HepG2 (cell line): ENCODE results near the gene MDM4. TPM values are rescaled to one million over a fixed set of nuclear protein-coding genes. Genes with fewer than 3 reads are reported as not detected.

Source experiments
- CREB1 ChIP-seq, 2 experiments: fragments of 450-650 bp in 1 of 2; IDR thresholded peaks; 2 replicates each; pipeline ENCODE4 v1.6.1; 2016 to 2017; ENCODE audit warnings: control low read depth in 1 of 2, mild to moderate bottlenecking in 1 of 2, missing compliant biosample characterization in 1 of 2, missing genetic modification characterization in 1 of 2
- DDIT3 ChIP-seq: sonication (generic); formaldehyde crosslinking; IDR thresholded peaks from 2 replicates; pipeline ENCODE4 v1.4.0; 2020; ENCODE audit warnings: mild to moderate bottlenecking, missing genetic modification reagents
- FOSL2 ChIP-seq: sonication (generic); formaldehyde crosslinking; IDR thresholded peaks from 2 replicates; pipeline ENCODE4 v1.4.0; 2020; ENCODE audit warnings: missing genetic modification reagents
- IKZF4 ChIP-seq: sonication (generic); formaldehyde crosslinking; IDR thresholded peaks from 2 replicates; pipeline ENCODE4 v1.5.1; 2020; ENCODE audit warnings: borderline replicate concordance, mild to moderate bottlenecking, low read depth, missing genetic modification reagents; ENCODE audit errors: not compliant biosample characterization
- JUNB ChIP-seq: sonication (generic); formaldehyde crosslinking; IDR thresholded peaks from 2 replicates; pipeline ENCODE4 v1.8.0; 2022; ENCODE audit warnings: missing genetic modification reagents, mild to moderate bottlenecking, borderline replicate concordance
- NFYC ChIP-seq: IDR thresholded peaks from 2 replicates; pipeline ENCODE4 v1.6.1; 2016; ENCODE audit warnings: missing genetic modification reagents, missing compliant biosample characterization
- PAF1 ChIP-seq: IDR thresholded peaks from 2 replicates; pipeline ENCODE4 v1.6.1; 2016; ENCODE audit warnings: missing genetic modification reagents, missing compliant biosample characterization
- TEAD2 ChIP-seq: sonication (generic); formaldehyde crosslinking; IDR thresholded peaks from 2 replicates; pipeline ENCODE4 v1.9.0; 2021; ENCODE audit warnings: missing genetic modification reagents
- THYN1 ChIP-seq: sonication (generic); formaldehyde crosslinking; IDR thresholded peaks from 2 replicates; pipeline ENCODE4 v1.8.1; 2023; ENCODE audit warnings: low read depth, mild to moderate bottlenecking, moderate library complexity, missing genetic modification reagents, borderline replicate concordance
- UBTF ChIP-seq: sonication (generic); formaldehyde crosslinking; IDR thresholded peaks from 2 replicates; pipeline ENCODE4 v1.4.0; 2020; ENCODE audit warnings: mild to moderate bottlenecking, missing genetic modification reagents
- ZBTB37 ChIP-seq: sonication (generic); formaldehyde crosslinking; IDR thresholded peaks from 2 replicates; pipeline ENCODE4 v1.4.0; 2020; ENCODE audit warnings: mild to moderate bottlenecking, missing genetic modification reagents
- ZIK1 ChIP-seq: sonication (generic); formaldehyde crosslinking; IDR thresholded peaks from 2 replicates; pipeline ENCODE4 v1.5.0; 2020; ENCODE audit warnings: mild to moderate bottlenecking, low read depth, missing genetic modification reagents, borderline replicate concordance
- ZNF280D ChIP-seq: sonication (generic); formaldehyde crosslinking; IDR thresholded peaks from 2 replicates; pipeline ENCODE4 v1.5.1; 2020; ENCODE audit warnings: mild to moderate bottlenecking, missing genetic modification reagents
- ZNF484 ChIP-seq: sonication (generic); formaldehyde crosslinking; IDR thresholded peaks from 2 replicates; pipeline ENCODE4 v1.5.1; 2020; ENCODE audit warnings: mild to moderate bottlenecking, low read depth, missing genetic modification reagents, borderline replicate concordance
- ZNF747 ChIP-seq: sonication (generic); formaldehyde crosslinking; IDR thresholded peaks from 2 replicates; pipeline ENCODE4 v1.8.1; 2023; ENCODE audit warnings: missing genetic modification reagents, mild to moderate bottlenecking, borderline replicate concordance
- ZSCAN31 ChIP-seq: sonication (generic); formaldehyde crosslinking; IDR thresholded peaks from 2 replicates; pipeline ENCODE4 v1.5.0; 2020; ENCODE audit warnings: low read depth, mild to moderate bottlenecking, missing genetic modification reagents
- polyA plus RNA-seq, 8 experiments: library from polyadenylated mRNA; depleted of rRNA in 3 of 8; stranded (reverse) in 7 of 8; unstranded in 1 of 8; fragments of >200 nt; fragmentation: Illumina TruSeq in 4 of 8; extraction: Trizol in 4 of 8; gene quantifications; 2 replicates each; pipeline versions ENCODE4 v1.2.1 to v1.2.3, GENCODE V29; 2011 to 2016; ENCODE audit warnings: low read depth in 4 of 8, missing spikeins in 1 of 8, mixed read lengths in 1 of 8; ENCODE audit not compliant: insufficient read depth in 1 of 8
- total RNA-seq, 5 experiments: library from RNA; depleted of rRNA; stranded (reverse); fragments of >200 nt; fragmentation: Illumina TruSeq; extraction: Trizol; gene quantifications; 2 replicates each; pipeline ENCODE4 v1.2.3, GENCODE V29; 2016; ENCODE audit warnings: low read depth in 1 of 5
- TF ChIP-seq, protein P1 (sequence below): sonication (generic); formaldehyde crosslinking; IDR thresholded peaks from 2 replicates; pipeline ENCODE4 v1.5.0; 2020; ENCODE audit warnings: mild to moderate bottlenecking, missing genetic modification reagents

Gene MDM4
- total and polyA plus RNA-seq, 2 of the 13 experiments (the other 11 are each of a cell fraction or from before 2014, with no cell fraction given), result 14.9 to 19.0 TPM

- TF ChIP-seq UBTF (CRISPR knock-in tag) (peak; percentile 83), DDIT3 (CRISPR knock-in tag) (no peak), JUNB (CRISPR knock-in tag) (no peak), ZSCAN31 (CRISPR knock-in tag) (peak; percentile 79), ZNF747 (CRISPR knock-in tag) (0 out of 2 replicates have a peak, but pooled peaks have one; percentile 72), ZNF280D (CRISPR knock-in tag) (peak; percentile 92; the same call in 1 of the 2 replicates), CREB1 (IDR thresholded peaks at IDR 0.05) (peak; percentile 74), CREB1 (CRISPR knock-in tag; IDR thresholded peaks at IDR 0.05) (peak; percentile 93), FOSL2 (CRISPR knock-in tag) (peak; percentile 69; the same call in 1 of the 2 replicates), PAF1 (CRISPR knock-in tag) (no peak), ZIK1 (CRISPR knock-in tag) (peak; percentile 46; the same call in 1 of the 2 replicates), ZNF484 (CRISPR knock-in tag) (no peak), IKZF4 (CRISPR knock-in tag) (peak; percentile 96), ZBTB37 (0 out of 2 replicates have a peak, but pooled peaks have one; percentile 24), THYN1 (no peak), NFYC (CRISPR knock-in tag) (peak; percentile 15; the same call in 1 of the 2 replicates), TEAD2 (CRISPR knock-in tag) (no peak)
- TF ChIP-seq, protein P1, sequence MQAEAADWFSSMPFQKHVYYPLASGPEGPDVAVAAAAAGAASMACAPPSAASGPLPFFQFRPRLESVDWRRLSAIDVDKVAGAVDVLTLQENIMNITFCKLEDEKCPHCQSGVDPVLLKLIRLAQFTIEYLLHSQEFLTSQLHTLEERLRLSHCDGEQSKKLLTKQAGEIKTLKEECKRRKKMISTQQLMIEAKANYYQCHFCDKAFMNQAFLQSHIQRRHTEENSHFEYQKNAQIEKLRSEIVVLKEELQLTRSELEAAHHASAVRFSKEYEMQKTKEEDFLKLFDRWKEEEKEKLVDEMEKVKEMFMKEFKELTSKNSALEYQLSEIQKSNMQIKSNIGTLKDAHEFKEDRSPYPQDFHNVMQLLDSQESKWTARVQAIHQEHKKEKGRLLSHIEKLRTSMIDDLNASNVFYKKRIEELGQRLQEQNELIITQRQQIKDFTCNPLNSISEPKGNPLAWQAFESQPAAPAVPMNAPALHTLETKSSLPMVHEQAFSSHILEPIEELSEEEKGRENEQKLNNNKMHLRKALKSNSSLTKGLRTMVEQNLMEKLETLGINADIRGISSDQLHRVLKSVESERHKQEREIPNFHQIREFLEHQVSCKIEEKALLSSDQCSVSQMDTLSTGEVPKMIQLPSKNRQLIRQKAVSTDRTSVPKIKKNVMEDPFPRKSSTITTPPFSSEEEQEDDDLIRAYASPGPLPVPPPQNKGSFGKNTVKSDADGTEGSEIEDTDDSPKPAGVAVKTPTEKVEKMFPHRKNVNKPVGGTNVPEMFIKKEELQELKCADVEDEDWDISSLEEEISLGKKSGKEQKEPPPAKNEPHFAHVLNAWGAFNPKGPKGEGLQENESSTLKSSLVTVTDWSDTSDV (CRISPR knock-in tag), result no peak
These were observed at the start of gene MDM4 (continued) for GRCh38 chr1:204516180-204516879.
